GM23338 (cell line): ENCODE measurements around the gene SDR42E1. TPM values are rescaled to one million over a fixed set of nuclear protein-coding genes. Genes with fewer than 3 reads are reported as not detected.

Experiments
- ATAC-seq: fragments of 200-7000 bp; cut with Tn5 transposase; 3 replicates; pipeline ENCODE4 v1.9.1; 2020
- DNase-seq: peaks from one replicate; pipeline ENCODE4 v3.0.0-alpha.2; 2015; ENCODE audit warnings: low spot score
- H2AFZ ChIP-seq: fragments of 200-600 bp; sonication (generic); 2 replicates; pipeline ENCODE4 v1.8.0; 2016; ENCODE audit warnings: antibody characterized with exemption, mild to moderate bottlenecking, moderate library complexity
- H3F3A ChIP-seq: fragments of 200-600 bp; sonication (generic); replicated peaks from 2 replicates; pipeline ENCODE4 v1.8.0; 2017; ENCODE audit warnings: antibody characterized with exemption, mixed run types, low read depth
- H3K27ac ChIP-seq: fragments of 200-600 bp; sonication (generic); 2 replicates; pipeline ENCODE4 v1.6.1; 2016; ENCODE audit warnings: low read depth
- H3K27me3 ChIP-seq: fragments of 200-600 bp; sonication (generic); 2 replicates; pipeline ENCODE4 v1.8.0; 2016; ENCODE audit warnings: mild to moderate bottlenecking, mixed run types, moderate library complexity; ENCODE audit not compliant: insufficient read depth
- H3K36me3 ChIP-seq: fragments of 200-600 bp; sonication (generic); 2 replicates; pipeline ENCODE4 v1.8.0; 2016; ENCODE audit warnings: mild to moderate bottlenecking; ENCODE audit not compliant: insufficient read depth
- H3K4me1 ChIP-seq: fragments of 200-600 bp; sonication (generic); 2 replicates; pipeline ENCODE4 v1.8.0; 2016; ENCODE audit warnings: mild to moderate bottlenecking, moderate library complexity; ENCODE audit not compliant: insufficient read depth
- H3K4me2 ChIP-seq: fragments of 200-600 bp; sonication (generic); 2 replicates; pipeline ENCODE4 v1.7.1; 2017; ENCODE audit warnings: mixed run types
- H3K4me3 ChIP-seq: fragments of 200-600 bp; sonication (generic); 2 replicates; pipeline ENCODE4 v1.6.1; 2016; ENCODE audit warnings: mixed run types
- H3K79me2 ChIP-seq: fragments of 200-600 bp; sonication (generic); replicated peaks from 2 replicates; pipeline ENCODE4 v1.8.0; 2017; ENCODE audit warnings: mild to moderate bottlenecking; ENCODE audit not compliant: insufficient read depth
- H3K9me2 ChIP-seq: fragments of 200-600 bp; sonication (generic); 2 replicates; pipeline ENCODE4 v1.8.0; 2017; ENCODE audit not compliant: insufficient read depth
- H4K20me1 ChIP-seq: fragments of 200-600 bp; sonication (generic); replicated peaks from 2 replicates; pipeline ENCODE4 v1.8.0; 2017; ENCODE audit warnings: mild to moderate bottlenecking; ENCODE audit not compliant: insufficient read depth
- H3K27ac Mint-ChIP-seq: 2 replicates; pipeline ENCODE4 v1.8.0; 2020; ENCODE audit warnings: inconsistent platforms, mild to moderate bottlenecking, moderate library complexity, mixed read lengths
- H3K27me3 Mint-ChIP-seq: 3 replicates; pipeline ENCODE4 v1.8.0; 2022; ENCODE audit warnings: low read depth, mild to moderate bottlenecking, moderate library complexity, mixed read lengths, inconsistent platforms; ENCODE audit not compliant: insufficient read depth, poor library complexity
- H3K36me3 Mint-ChIP-seq: 3 replicates; pipeline ENCODE4 v1.8.0; 2021; ENCODE audit warnings: low read depth, mild to moderate bottlenecking, inconsistent platforms, moderate library complexity, mixed read lengths
- H3K4me1 Mint-ChIP-seq: 3 replicates; pipeline ENCODE4 v1.8.0; 2020; ENCODE audit warnings: mild to moderate bottlenecking, inconsistent platforms, mixed read lengths
- H3K4me3 Mint-ChIP-seq: 3 replicates; pipeline ENCODE4 v1.8.0; 2021; ENCODE audit warnings: moderate library complexity, mild to moderate bottlenecking, inconsistent platforms, mixed read lengths
- H3K9me3 Mint-ChIP-seq: 3 replicates; pipeline ENCODE4 v1.8.0; 2020; ENCODE audit warnings: moderate library complexity, mild to moderate bottlenecking, inconsistent platforms, mixed read lengths
- CREB1 ChIP-seq: fragments of 250-450 bp; sonication (Bioruptor Pico); IDR thresholded peaks from 2 replicates; pipeline ENCODE4 v1.5.0; 2020; ENCODE audit warnings: low read depth, mild to moderate bottlenecking, moderate library complexity
- EZH2 ChIP-seq: fragments of 200-600 bp; sonication (generic); IDR thresholded peaks from one replicate; pipeline ENCODE4 v1.8.0; 2017; ENCODE audit warnings: antibody characterized with exemption, mild to moderate bottlenecking, low read depth; ENCODE audit not compliant: unreplicated experiment
- EZH2phosphoT487 ChIP-seq: fragments of 200-600 bp; sonication (generic); IDR thresholded peaks from one replicate; pipeline ENCODE4 v1.8.1; 2018; ENCODE audit warnings: antibody characterized with exemption; ENCODE audit not compliant: unreplicated experiment
- JUNB ChIP-seq: IDR thresholded peaks from one replicate; pipeline ENCODE4 v1.6.1; 2016; ENCODE audit warnings: antibody characterized with exemption; ENCODE audit not compliant: unreplicated experiment
- NANOG ChIP-seq: IDR thresholded peaks from 2 replicates; pipeline ENCODE4 v1.6.1; 2016; ENCODE audit warnings: antibody characterized with exemption, borderline replicate concordance
- POLR2AphosphoS5 ChIP-seq: IDR thresholded peaks from 2 replicates; pipeline ENCODE4 v1.6.1; 2016; ENCODE audit warnings: antibody characterized with exemption, low read depth
- STAT1 ChIP-seq: IDR thresholded peaks from one replicate; pipeline ENCODE4 v1.6.1; 2016; ENCODE audit warnings: antibody characterized with exemption; ENCODE audit not compliant: unreplicated experiment
- ZNF331 ChIP-seq: fragments of 250-450 bp; sonication (Bioruptor Pico); IDR thresholded peaks from 2 replicates; pipeline ENCODE4 v1.5.0; 2020; ENCODE audit warnings: low read depth, mild to moderate bottlenecking, moderate library complexity
- ZNF462 ChIP-seq: fragments of 250-450 bp; sonication (Bioruptor Pico); IDR thresholded peaks from 2 replicates; pipeline ENCODE4 v1.5.0; 2020; ENCODE audit warnings: mild to moderate bottlenecking, moderate library complexity
- polyA plus RNA-seq: library from polyadenylated mRNA; unstranded; fragments of >200 nt; fragmentation: Nextera tagmentation; extraction: Ambion mirVana; gene quantifications from 2 replicates; pipeline ENCODE4 v1.2.1, GENCODE V29; 2016
- total RNA-seq: library from RNA; depleted of rRNA; stranded (reverse); fragments of >200 nt; shearing (Covaris generic); gene quantifications from 2 replicates; pipeline ENCODE4 v1.2.3, GENCODE V29; 2014
- TF ChIP-seq, protein P1 (sequence below): IDR thresholded peaks from 2 replicates; pipeline ENCODE4 v1.6.1; 2016; ENCODE audit warnings: antibody characterized with exemption
- TF ChIP-seq, protein P2 (sequence below), 2 experiments: fragments of 200-600 bp in 1 of 2; sonication (generic) in 1 of 2; conservative IDR thresholded peaks; 2 replicates each; pipeline versions ENCODE4 v1.5.1 to v1.6.1; 2016 to 2017; ENCODE audit warnings: antibody characterized with exemption in 2 of 2, low read depth in 2 of 2, mild to moderate bottlenecking in 2 of 2, moderate library complexity in 1 of 2

SDR42E1 gene
- total and polyA plus RNA-seq, 2 experiments from 2014 or later = 0.03 TPM; not detected in 1

- TF ChIP-seq, protein P1, sequence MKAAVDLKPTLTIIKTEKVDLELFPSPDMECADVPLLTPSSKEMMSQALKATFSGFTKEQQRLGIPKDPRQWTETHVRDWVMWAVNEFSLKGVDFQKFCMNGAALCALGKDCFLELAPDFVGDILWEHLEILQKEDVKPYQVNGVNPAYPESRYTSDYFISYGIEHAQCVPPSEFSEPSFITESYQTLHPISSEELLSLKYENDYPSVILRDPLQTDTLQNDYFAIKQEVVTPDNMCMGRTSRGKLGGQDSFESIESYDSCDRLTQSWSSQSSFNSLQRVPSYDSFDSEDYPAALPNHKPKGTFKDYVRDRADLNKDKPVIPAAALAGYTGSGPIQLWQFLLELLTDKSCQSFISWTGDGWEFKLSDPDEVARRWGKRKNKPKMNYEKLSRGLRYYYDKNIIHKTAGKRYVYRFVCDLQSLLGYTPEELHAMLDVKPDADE = no peak
- TF ChIP-seq EZH2phosphoT487 = no peak
Observed at GRCh38 chr16:82059983-82060421, 48.7 kb upstream of the SDR42E1 start (continued).

DNA sequence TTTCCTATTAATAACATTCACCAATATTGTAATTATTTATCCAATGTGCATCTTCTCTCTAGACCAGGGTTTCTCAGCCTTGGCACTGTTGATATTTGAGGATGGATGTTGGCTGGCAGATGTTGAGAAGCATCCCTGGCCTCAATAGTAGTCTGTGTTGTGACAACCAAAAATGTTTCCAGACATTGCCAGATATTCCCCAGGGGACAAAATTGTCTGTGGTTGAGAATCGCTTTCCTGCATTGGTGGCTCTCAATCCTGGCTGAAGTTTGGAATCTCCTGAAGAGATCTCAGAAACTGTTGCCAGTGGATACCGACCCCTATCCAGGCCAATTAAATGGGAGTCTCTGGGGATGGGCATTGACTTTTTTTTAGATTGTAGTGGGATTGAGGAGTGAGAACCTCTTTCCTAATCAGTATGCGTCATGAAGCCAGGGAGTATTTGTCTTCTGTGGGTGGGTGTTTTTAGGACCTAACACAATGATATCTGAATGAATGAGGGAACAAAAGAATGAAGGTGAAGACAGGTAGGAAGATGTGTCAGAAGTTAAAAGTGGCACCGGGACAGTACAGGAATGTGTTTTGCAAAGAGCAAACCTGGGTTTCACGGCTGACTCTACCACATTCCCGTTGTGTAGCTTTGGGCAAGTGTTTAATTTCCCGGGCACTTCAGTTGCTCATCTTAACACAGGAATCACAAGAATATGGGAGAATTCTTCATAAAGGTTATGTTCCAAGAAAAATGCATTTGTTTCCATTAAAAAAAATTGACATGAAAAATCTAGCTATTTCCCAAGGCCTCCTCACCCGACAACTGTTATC lies 48.1 kb upstream of the SDR42E1 start:
- Histone ChIP-seq H4K20me1 (no peaks in the 10 kb centered on the region), H3F3A (no peaks in the 10 kb centered on the region), H3K4me2 (no peak overlapping the region), H3K79me2 (no peaks in the 10 kb centered on the region), H3K4me1 (no peaks in the 10 kb centered on the region), H3K27me3 (no peaks in the 10 kb centered on the region), H3K27ac (no peak overlapping the region), H3K9me2 (0 out of 2 replicates have a peak, but pooled peaks cover 7% of the 10 kb centered on the region), H3K4me3 (no peak overlapping the region), H3K36me3 (no peaks in the 10 kb centered on the region), H2AFZ (no peak overlapping the region)
- no peak overlapping the region for H3K27ac Mint-ChIP-seq
- no peaks in the 10 kb centered on the region for H3K36me3 Mint-ChIP-seq
- ATAC-seq (no peak), DNase-seq (no peak)
- no peaks in the 10 kb centered on the region; the same call in 2 of the 3 replicates for H3K9me3 Mint-ChIP-seq
- peaks cover 5% of the 10 kb centered on the region for H3K27me3 Mint-ChIP-seq
- no peaks in the 10 kb centered on the region for H3K4me1 Mint-ChIP-seq
- no peak overlapping the region for H3K4me3 Mint-ChIP-seq
- TF ChIP-seq ZNF331 (CRISPR knock-in tag) = no peak
- no peak for TF ChIP-seq STAT1
- no peak for TF ChIP-seq CREB1
- no peak for TF ChIP-seq NANOG
- TF ChIP-seq EZH2phosphoT487 = no peak
- TF ChIP-seq POLR2AphosphoS5 = no peak
- TF ChIP-seq, protein P2, sequence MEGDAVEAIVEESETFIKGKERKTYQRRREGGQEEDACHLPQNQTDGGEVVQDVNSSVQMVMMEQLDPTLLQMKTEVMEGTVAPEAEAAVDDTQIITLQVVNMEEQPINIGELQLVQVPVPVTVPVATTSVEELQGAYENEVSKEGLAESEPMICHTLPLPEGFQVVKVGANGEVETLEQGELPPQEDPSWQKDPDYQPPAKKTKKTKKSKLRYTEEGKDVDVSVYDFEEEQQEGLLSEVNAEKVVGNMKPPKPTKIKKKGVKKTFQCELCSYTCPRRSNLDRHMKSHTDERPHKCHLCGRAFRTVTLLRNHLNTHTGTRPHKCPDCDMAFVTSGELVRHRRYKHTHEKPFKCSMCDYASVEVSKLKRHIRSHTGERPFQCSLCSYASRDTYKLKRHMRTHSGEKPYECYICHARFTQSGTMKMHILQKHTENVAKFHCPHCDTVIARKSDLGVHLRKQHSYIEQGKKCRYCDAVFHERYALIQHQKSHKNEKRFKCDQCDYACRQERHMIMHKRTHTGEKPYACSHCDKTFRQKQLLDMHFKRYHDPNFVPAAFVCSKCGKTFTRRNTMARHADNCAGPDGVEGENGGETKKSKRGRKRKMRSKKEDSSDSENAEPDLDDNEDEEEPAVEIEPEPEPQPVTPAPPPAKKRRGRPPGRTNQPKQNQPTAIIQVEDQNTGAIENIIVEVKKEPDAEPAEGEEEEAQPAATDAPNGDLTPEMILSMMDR (conservative IDR thresholded peaks at IDR 0.05; ENCODE audit: low read depth in 2 of 2) = no peak
- no peak for TF ChIP-seq ZNF462
- TF ChIP-seq EZH2 = no peak
- TF ChIP-seq, protein P1 = no peak
- no peak for TF ChIP-seq JUNB
